ENCODE results near the gene NELFB. TPM values are rescaled to one million over a fixed set of nuclear protein-coding genes. Genes with fewer than 3 reads are reported as not detected.

NELFB gene
- total RNA-seq, 1 experiment from 2014 or later: 95.0 TPM

- TF ChIP-seq AR (CRISPR knock-in tag; IDR thresholded peaks at IDR 0.05): no peak
- no peak for TF ChIP-seq ZMAT4 (CRISPR knock-in tag; IDR thresholded peaks at IDR 0.05)
- peak; percentile 87 for TF ChIP-seq MYBL2 (CRISPR knock-in tag; IDR thresholded peaks at IDR 0.05)
- peak; percentile 61; the same call in 1 of the 2 replicates for TF ChIP-seq JUN (CRISPR knock-in tag; IDR thresholded peaks at IDR 0.05)
- peak; percentile 22; the same call in 1 of the 2 replicates for TF ChIP-seq ZNF532 (CRISPR knock-in tag; IDR thresholded peaks at IDR 0.05; ENCODE audit: borderline replicate concordance)
- TF ChIP-seq ARID4B (CRISPR knock-in tag; IDR thresholded peaks at IDR 0.05; ENCODE audit: borderline replicate concordance): peak; percentile 85; the same call in 1 of the 2 replicates
- TF ChIP-seq ETV6 (CRISPR knock-in tag; IDR thresholded peaks at IDR 0.05): peak; percentile 83
- TF ChIP-seq ZBTB43 (CRISPR knock-in tag; IDR thresholded peaks at IDR 0.05): peak; percentile 61; the same call in 1 of the 2 replicates
- no peak for TF ChIP-seq TCF7 (CRISPR knock-in tag; IDR thresholded peaks at IDR 0.05; ENCODE audit: low read depth)
- TF ChIP-seq ZNF671 (CRISPR knock-in tag; IDR thresholded peaks at IDR 0.05): no peak
- peak; percentile 96 for TF ChIP-seq RORB (CRISPR knock-in tag; IDR thresholded peaks at IDR 0.05)
- 0 out of 2 replicates have a peak, but pooled peaks have one; percentile 70 for TF ChIP-seq TEAD1 (CRISPR knock-in tag; IDR thresholded peaks at IDR 0.05)
These were observed 14.2 kb upstream of the NELFB start, which contains the start of gene TUBB4B (continued) for GRCh38 chr9:137240841-137241489.

All from WTC11 (cell line).